SU-DHL-6 (cell line): ENCODE data around the gene MTMR11.

Experiments
- EZH2phosphoT487 ChIP-seq: fragments of 200-600 bp; sonication (generic), shearing (Covaris generic); conservative IDR thresholded peaks from 2 replicates; pipeline ENCODE4 v1.6.1; 2018; ENCODE audit warnings: mild to moderate bottlenecking, antibody characterized with exemption, low read length, moderate library complexity, mixed read lengths
- TF ChIP-seq, protein P1 (sequence below): fragments of 200-600 bp; sonication (generic); IDR thresholded peaks from one replicate; pipeline ENCODE4 v1.5.1; 2017; ENCODE audit warnings: antibody characterized with exemption, mild to moderate bottlenecking, low read length, moderate library complexity; ENCODE audit not compliant: insufficient read depth, poor library complexity, severe bottlenecking

- TF ChIP-seq, protein P1, sequence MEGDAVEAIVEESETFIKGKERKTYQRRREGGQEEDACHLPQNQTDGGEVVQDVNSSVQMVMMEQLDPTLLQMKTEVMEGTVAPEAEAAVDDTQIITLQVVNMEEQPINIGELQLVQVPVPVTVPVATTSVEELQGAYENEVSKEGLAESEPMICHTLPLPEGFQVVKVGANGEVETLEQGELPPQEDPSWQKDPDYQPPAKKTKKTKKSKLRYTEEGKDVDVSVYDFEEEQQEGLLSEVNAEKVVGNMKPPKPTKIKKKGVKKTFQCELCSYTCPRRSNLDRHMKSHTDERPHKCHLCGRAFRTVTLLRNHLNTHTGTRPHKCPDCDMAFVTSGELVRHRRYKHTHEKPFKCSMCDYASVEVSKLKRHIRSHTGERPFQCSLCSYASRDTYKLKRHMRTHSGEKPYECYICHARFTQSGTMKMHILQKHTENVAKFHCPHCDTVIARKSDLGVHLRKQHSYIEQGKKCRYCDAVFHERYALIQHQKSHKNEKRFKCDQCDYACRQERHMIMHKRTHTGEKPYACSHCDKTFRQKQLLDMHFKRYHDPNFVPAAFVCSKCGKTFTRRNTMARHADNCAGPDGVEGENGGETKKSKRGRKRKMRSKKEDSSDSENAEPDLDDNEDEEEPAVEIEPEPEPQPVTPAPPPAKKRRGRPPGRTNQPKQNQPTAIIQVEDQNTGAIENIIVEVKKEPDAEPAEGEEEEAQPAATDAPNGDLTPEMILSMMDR, result no peak
- TF ChIP-seq EZH2phosphoT487, result no peak
Measured at GRCh38 chr1:149928401-149928724, 8.3 kb downstream of the MTMR11 start.
